Vagina (tissue), 2 donors: Measurements from ENCODE around the gene SCAMP5. TPM values are rescaled to one million over a fixed set of nuclear protein-coding genes. Genes with fewer than 3 reads are reported as not detected.

Experiments used
- DNase-seq, 2 donors: peaks; one replicate each; pipeline ENCODE4 v3.0.0-alpha.2; 2017; ENCODE audit errors: extremely low spot score in 2 of 2
- H3K27ac ChIP-seq: fragments of 200-600 bp; sonication (generic); one replicate; pipeline ENCODE4 v1.5.1; 2019
- H3K27me3 ChIP-seq: fragments of 200-600 bp; sonication (generic); one replicate; pipeline ENCODE4 v1.5.1; 2019
- H3K36me3 ChIP-seq, 2 donors: fragments of 200-600 bp; sonication (generic); one replicate each; pipeline ENCODE4 v1.5.1; 2017 to 2019
- H3K4me1 ChIP-seq: fragments of 200-600 bp; sonication (generic); one replicate; pipeline ENCODE4 v1.5.1; 2019
- H3K4me3 ChIP-seq, 2 donors: fragments of 200-600 bp; sonication (generic); 1 replicate in 1 of 2; 2 replicates in 1 of 2; pipeline ENCODE4 v1.5.1; 2016 to 2019
- H3K9me3 ChIP-seq: fragments of 200-600 bp; sonication (generic); one replicate; pipeline ENCODE4 v1.5.1; 2019
- CTCF ChIP-seq, 3 experiments: fragments of 450-650 bp in 2 of 3; fragments of 200-600 bp in 1 of 3; sonication (generic) in 1 of 3; IDR thresholded peaks; one replicate each; pipeline ENCODE4 v1.5.1; 2017 to 2019; ENCODE audit warnings: antibody characterized with exemption in 3 of 3, mild to moderate bottlenecking in 2 of 3, moderate library complexity in 2 of 3
- POLR2A ChIP-seq, 2 donors: fragments of 450-650 bp; IDR thresholded peaks; one replicate each; pipeline ENCODE4 v1.6.1; 2017; ENCODE audit warnings: antibody characterized with exemption in 2 of 2, mild to moderate bottlenecking in 2 of 2, moderate library complexity in 2 of 2
- POLR2AphosphoS5 ChIP-seq, 2 donors: sonication (generic); formaldehyde crosslinking; IDR thresholded peaks; one replicate each; pipeline ENCODE4 v1.9.0; 2017; ENCODE audit warnings: antibody characterized with exemption in 2 of 2, mild to moderate bottlenecking in 2 of 2, low read depth in 1 of 2; ENCODE audit not compliant: insufficient read depth in 1 of 2
- intact Hi-C: fragments of 100-400 bp; cut with DNase I; formaldehyde crosslinking; loops from one replicate; pipeline ENCODE4 v1.15.1; 2023
- total RNA-seq: library from RNA; depleted of rRNA; stranded (reverse); fragments of >200 nt; gene quantifications from one replicate; pipeline ENCODE4 v1.2.3, GENCODE V29; 2016

The SCAMP5 gene
- total RNA-seq, 1 donor from 2014 or later = 6.6 TPM

- Histone ChIP-seq H3K36me3 (no peaks in the 10 kb centered on the region), H3K27ac (no peak overlapping the region), H3K9me3 (no peaks in the 10 kb centered on the region), H3K4me1 (no peaks in the 10 kb centered on the region), H3K27me3 (no peaks in the 10 kb centered on the region), H3K4me3 (no peak overlapping the region)
- peak; percentile 46 to 69 for DNase-seq
- intact Hi-C loops = no loop called here
- TF ChIP-seq POLR2A (IDR thresholded peaks at IDR 0.05) (no peak), CTCF (IDR thresholded peaks at IDR 0.05) (no peak), POLR2AphosphoS5 (IDR thresholded peaks at IDR 0.05; ENCODE audit: insufficient read depth in 1 of 2, low read depth in 1 of 2) (no peak)
Observed at GRCh38 chr15:75059607-75060006, 64.2 kb downstream of the SCAMP5 start.

GRCh38 chr15:75061272-75061671, 65.9 kb downstream of the SCAMP5 start:
- peak in 1 of 2 donors; percentile 7 for DNase-seq
- Histone ChIP-seq H3K4me1 (no peaks in the 10 kb centered on the region), H3K9me3 (no peaks in the 10 kb centered on the region), H3K36me3 (no peaks in the 10 kb centered on the region), H3K4me3 (no peak overlapping the region), H3K27me3 (no peaks in the 10 kb centered on the region), H3K27ac (no peak overlapping the region)
- TF ChIP-seq POLR2AphosphoS5 (IDR thresholded peaks at IDR 0.05; ENCODE audit: insufficient read depth in 1 of 2, low read depth in 1 of 2) = no peak
- TF ChIP-seq POLR2A (IDR thresholded peaks at IDR 0.05) = no peak
- TF ChIP-seq CTCF (IDR thresholded peaks at IDR 0.05) = no peak
- intact Hi-C loops = no loop called here

- H3K9me3 ChIP-seq = no peaks in the 10 kb centered on the region
- TF ChIP-seq CTCF (IDR thresholded peaks at IDR 0.05) (no peak), POLR2AphosphoS5 (IDR thresholded peaks at IDR 0.05; ENCODE audit: insufficient read depth in 1 of 2, low read depth in 1 of 2) (no peak), POLR2A (IDR thresholded peaks at IDR 0.05) (no peak)
- H3K4me1 ChIP-seq = no peaks in the 10 kb centered on the region
- H3K27me3 ChIP-seq = no peaks in the 10 kb centered on the region
- no peak overlapping the region for H3K27ac ChIP-seq
- intact Hi-C loops = no loop called here
- no peak overlapping the region for H3K4me3 ChIP-seq
- DNase-seq = no peak
- no peaks in the 10 kb centered on the region for H3K36me3 ChIP-seq
Observed at GRCh38 chr15:75062706-75063105, 67.3 kb downstream of the SCAMP5 start.

- intact Hi-C loops = no loop called here
- no peaks in the 10 kb centered on the region for H3K36me3 ChIP-seq
- H3K4me3 ChIP-seq = no peak overlapping the region
- no peak for DNase-seq
- H3K27me3 ChIP-seq = no peaks in the 10 kb centered on the region
- H3K4me1 ChIP-seq = no peaks in the 10 kb centered on the region
- H3K9me3 ChIP-seq = no peaks in the 10 kb centered on the region
- TF ChIP-seq CTCF (IDR thresholded peaks at IDR 0.05) = no peak
- H3K27ac ChIP-seq = no peak overlapping the region
Observed at GRCh38 chr15:75063338-75063737, 68.0 kb downstream of the SCAMP5 start.

GRCh38 chr15:75063889-75064288, 68.5 kb downstream of the SCAMP5 start:
- no peak for TF ChIP-seq POLR2AphosphoS5 (IDR thresholded peaks at IDR 0.05; ENCODE audit: insufficient read depth in 1 of 2, low read depth in 1 of 2)
- TF ChIP-seq POLR2A (IDR thresholded peaks at IDR 0.05) = no peak
- TF ChIP-seq CTCF (IDR thresholded peaks at IDR 0.05) = no peak
- Histone ChIP-seq H3K9me3 (no peaks in the 10 kb centered on the region), H3K4me1 (no peaks in the 10 kb centered on the region), H3K27ac (no peak overlapping the region), H3K27me3 (no peaks in the 10 kb centered on the region), H3K4me3 (no peak overlapping the region), H3K36me3 (no peaks in the 10 kb centered on the region)
- DNase-seq = no peak
- intact Hi-C loops = no loop called here
